SK-N-SH (cell line): ENCODE results near the gene VANGL2. TPM values are rescaled to one million over a fixed set of nuclear protein-coding genes. Genes with fewer than 3 reads are reported as not detected.

Experiments used
- CTCF ChIA-PET: fragments of 300-600, 350-600 bp; formaldehyde crosslinking; extraction: SDS; loops from one replicate; lab custom pipeline; 2021; lab: Yijun Ruan, JAX
- POLR2A ChIA-PET: fragments of 350-600 bp; sonication (Branson Sonifier 250); formaldehyde crosslinking; extraction: SDS; loops from one replicate; lab custom pipeline; 2020; ENCODE audit warnings: antibody characterized with exemption, inconsistent platforms; lab: Yijun Ruan, JAX
- DNase-seq: peaks from one replicate; pipeline ENCODE4 v3.0.0; 2012
- H2AFZ ChIP-seq: fragments of 200-600 bp; sonication (generic); 2 replicates; pipeline ENCODE4 v1.8.1; 2016; ENCODE audit warnings: antibody characterized with exemption, mild to moderate bottlenecking, low read depth
- H3F3A ChIP-seq: fragments of 200-600 bp; sonication (generic); replicated peaks from 2 replicates; pipeline ENCODE3; 2016; ENCODE audit warnings: antibody characterized with exemption, mild to moderate bottlenecking; ENCODE audit not compliant: insufficient read depth
- H3K27ac ChIP-seq, 2 experiments: fragments of 200-500 bp in 1 of 2; fragments of 200-600 bp in 1 of 2; sonication (Bioruptor generic) in 1 of 2; sonication (generic), shearing (Covaris generic) in 1 of 2; 2 replicates each; pipeline versions ENCODE4 v1.5.1 to v1.6.1; 2014 to 2016; ENCODE audit warnings: low read depth in 2 of 2, inconsistent platforms in 1 of 2, low read length in 1 of 2, mild to moderate bottlenecking in 1 of 2, mixed read lengths in 1 of 2
- H3K27me3 ChIP-seq: fragments of 200-600 bp; sonication (generic), shearing (Covaris generic); 2 replicates; pipeline ENCODE4 v1.6.1; 2016; ENCODE audit warnings: mixed run types; ENCODE audit not compliant: insufficient read depth
- H3K36me3 ChIP-seq, 2 experiments: fragments of 200-500 bp in 1 of 2; fragments of 200-600 bp in 1 of 2; sonication (Bioruptor generic) in 1 of 2; sonication (generic) in 1 of 2; replicated peaks in 1 of 2; 2 replicates each; pipeline versions ENCODE3 to v1.5.1; 2014 to 2016; ENCODE audit warnings: low read length in 1 of 2, mild to moderate bottlenecking in 1 of 2; ENCODE audit not compliant: insufficient read depth in 2 of 2, control insufficient read depth in 1 of 2
- H3K4me1 ChIP-seq, 2 experiments: fragments of 200-500 bp in 1 of 2; fragments of 200-600 bp in 1 of 2; sonication (Bioruptor generic) in 1 of 2; sonication (generic), shearing (Covaris generic) in 1 of 2; 2 replicates each; pipeline versions ENCODE4 v1.5.1 to v1.6.1; 2014 to 2016; ENCODE audit warnings: low read depth in 1 of 2, low read length in 1 of 2, mixed run types in 1 of 2; ENCODE audit not compliant: insufficient read depth in 2 of 2, control insufficient read depth in 1 of 2
- H3K4me2 ChIP-seq: fragments of 200-600 bp; sonication (generic), shearing (Covaris generic); 2 replicates; pipeline ENCODE4 v1.6.1; 2017; ENCODE audit warnings: mixed run types
- H3K4me3 ChIP-seq, 2 experiments: fragments of 200-500 bp in 1 of 2; fragments of 200-600 bp in 1 of 2; sonication (Bioruptor generic) in 1 of 2; sonication (generic), shearing (Covaris generic) in 1 of 2; 2 replicates each; pipeline versions ENCODE4 v1.5.1 to v1.8.1; 2014 to 2016; ENCODE audit warnings: low read depth in 2 of 2, inconsistent platforms in 1 of 2, low read length in 1 of 2, mild to moderate bottlenecking in 1 of 2, mixed read lengths in 1 of 2, moderate library complexity in 1 of 2
- H3K79me2 ChIP-seq: fragments of 200-600 bp; sonication (generic); 2 replicates; pipeline ENCODE4 v1.8.1; 2017; ENCODE audit warnings: mild to moderate bottlenecking; ENCODE audit not compliant: insufficient read depth
- H3K9ac ChIP-seq: fragments of 200-600 bp; sonication (generic); 2 replicates; pipeline ENCODE4 v1.6.1; 2017; ENCODE audit warnings: mixed run types
- H3K9me2 ChIP-seq: fragments of 200-600 bp; sonication (generic); 2 replicates; pipeline ENCODE4 v1.6.1; 2017; ENCODE audit warnings: mixed run types
- H3K9me3 ChIP-seq: fragments of 200-600 bp; sonication (generic); 2 replicates; pipeline ENCODE4 v1.6.1; 2017; ENCODE audit warnings: mixed run types, mild to moderate bottlenecking, moderate library complexity
- H4K20me1 ChIP-seq: fragments of 200-600 bp; sonication (generic); 2 replicates; pipeline ENCODE4 v1.6.1; 2017; ENCODE audit warnings: mild to moderate bottlenecking, mixed run types; ENCODE audit not compliant: insufficient read depth
- ELF1 ChIP-seq: IDR thresholded peaks from 2 replicates; pipeline ENCODE4 v1.4.0; 2012
- NRF1 ChIP-seq: IDR thresholded peaks from 2 replicates; pipeline ENCODE4 v1.6.1; 2012; ENCODE audit warnings: low read depth, mild to moderate bottlenecking, low read length
- RAD21 ChIP-seq: IDR thresholded peaks from 2 replicates; pipeline ENCODE4 v1.6.1; 2012; ENCODE audit warnings: mild to moderate bottlenecking, low read length
- RXRA ChIP-seq: IDR thresholded peaks from 2 replicates; pipeline ENCODE4 v1.4.0; 2012; ENCODE audit warnings: low read depth, mild to moderate bottlenecking, borderline replicate concordance
- SIN3A ChIP-seq: IDR thresholded peaks from 2 replicates; pipeline ENCODE4 v1.6.1; 2012; ENCODE audit warnings: low read depth, mild to moderate bottlenecking, low read length, moderate library complexity, borderline replicate concordance
- TCF12 ChIP-seq: IDR thresholded peaks from 2 replicates; pipeline ENCODE4 v1.4.0; 2012
- TEAD4 ChIP-seq: IDR thresholded peaks from 2 replicates; pipeline ENCODE4 v1.4.0; 2012; ENCODE audit warnings: mild to moderate bottlenecking, borderline replicate concordance; ENCODE audit not compliant: insufficient read depth
- YY1 ChIP-seq: IDR thresholded peaks from 2 replicates; pipeline ENCODE4 v1.4.0; 2012; ENCODE audit warnings: low read depth, mild to moderate bottlenecking
- WGBS: methylation state at CpG from one replicate; pipeline ENCODE4 v1.1.6; 2017; ENCODE audit warnings: low lambda C conversion rate; 5-methylcytosine and 5-hydroxymethylcytosine counted together
- polyA plus RNA-seq, 3 experiments: library from polyadenylated mRNA; depleted of rRNA; stranded (reverse); fragments of >200 nt; gene quantifications; 2 replicates each; pipeline ENCODE4 v1.2.3, GENCODE V29; 2012
- TF ChIP-seq, protein P1 (sequence below): IDR thresholded peaks from 2 replicates; pipeline ENCODE4 v1.4.0; 2012; ENCODE audit warnings: low read depth
- TF ChIP-seq, protein P2 (sequence below): IDR thresholded peaks from 2 replicates; pipeline ENCODE4 v1.6.1; 2012; ENCODE audit warnings: mild to moderate bottlenecking, low read depth, low read length, moderate library complexity
- TF ChIP-seq, protein P3 (sequence below): IDR thresholded peaks from 2 replicates; pipeline ENCODE4 v1.4.0; 2012; ENCODE audit warnings: low read depth, borderline replicate concordance
- TF ChIP-seq, protein P4 (sequence below): fragments of 150-350 bp; IDR thresholded peaks from 2 replicates; pipeline ENCODE4 v1.6.1; 2017; ENCODE audit warnings: antibody characterized with exemption, low read length, low read depth, borderline replicate concordance
- TF ChIP-seq, protein P5 (sequence below): IDR thresholded peaks from 2 replicates; pipeline ENCODE4 v1.4.0; 2012; ENCODE audit warnings: low read depth, borderline replicate concordance

The VANGL2 gene
- polyA plus RNA-seq, 1 of the 3 experiments (the other 2 are of a cell fraction): 13.4 TPM

DNA sequence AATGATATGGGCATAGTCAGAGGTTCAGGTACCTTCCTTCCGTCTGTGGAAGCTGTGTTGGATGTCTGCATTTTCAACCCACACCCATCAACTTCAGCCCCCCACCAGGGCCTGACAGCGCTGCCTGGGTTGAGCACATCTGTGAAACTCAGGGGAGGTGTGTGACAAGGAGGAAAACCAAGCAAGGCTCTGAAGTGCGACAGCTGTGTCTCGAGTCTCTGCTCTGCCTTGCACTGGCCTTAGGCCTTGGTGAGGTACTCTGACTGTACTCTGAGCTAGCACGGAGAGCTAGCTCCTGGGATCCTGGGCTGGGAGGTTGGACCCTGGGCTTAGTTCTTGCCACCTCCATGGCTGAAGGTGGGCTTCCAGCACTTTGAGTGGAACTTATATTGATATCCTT, 9.1 kb downstream of the VANGL2 start:
- Histone ChIP-seq H4K20me1 (no peaks in the 10 kb centered on the region), H3K79me2 (no peaks in the 10 kb centered on the region), H3K9me3 (no peaks in the 10 kb centered on the region), H3F3A (no peaks in the 10 kb centered on the region), H3K9me2 (no peaks in the 10 kb centered on the region), H3K9ac (no peak overlapping the region), H3K36me3 (no peaks in the 10 kb centered on the region), H3K4me3 (no peak overlapping the region), H3K27me3 (no peaks in the 10 kb centered on the region), H3K4me2 (no peak overlapping the region), H3K4me1 (peaks cover 0 to 30% of the 10 kb centered on the region in 2 experiments; a peak in 1 of 4 replicates), H2AFZ (no peak overlapping the region), H3K27ac (no peak overlapping the region)
- ChIA-PET CTCF (no interaction called here), POLR2A (no interaction called here)
- TF ChIP-seq, protein P1, sequence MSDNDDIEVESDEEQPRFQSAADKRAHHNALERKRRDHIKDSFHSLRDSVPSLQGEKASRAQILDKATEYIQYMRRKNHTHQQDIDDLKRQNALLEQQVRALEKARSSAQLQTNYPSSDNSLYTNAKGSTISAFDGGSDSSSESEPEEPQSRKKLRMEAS: no peak
- TF ChIP-seq, protein P2, sequence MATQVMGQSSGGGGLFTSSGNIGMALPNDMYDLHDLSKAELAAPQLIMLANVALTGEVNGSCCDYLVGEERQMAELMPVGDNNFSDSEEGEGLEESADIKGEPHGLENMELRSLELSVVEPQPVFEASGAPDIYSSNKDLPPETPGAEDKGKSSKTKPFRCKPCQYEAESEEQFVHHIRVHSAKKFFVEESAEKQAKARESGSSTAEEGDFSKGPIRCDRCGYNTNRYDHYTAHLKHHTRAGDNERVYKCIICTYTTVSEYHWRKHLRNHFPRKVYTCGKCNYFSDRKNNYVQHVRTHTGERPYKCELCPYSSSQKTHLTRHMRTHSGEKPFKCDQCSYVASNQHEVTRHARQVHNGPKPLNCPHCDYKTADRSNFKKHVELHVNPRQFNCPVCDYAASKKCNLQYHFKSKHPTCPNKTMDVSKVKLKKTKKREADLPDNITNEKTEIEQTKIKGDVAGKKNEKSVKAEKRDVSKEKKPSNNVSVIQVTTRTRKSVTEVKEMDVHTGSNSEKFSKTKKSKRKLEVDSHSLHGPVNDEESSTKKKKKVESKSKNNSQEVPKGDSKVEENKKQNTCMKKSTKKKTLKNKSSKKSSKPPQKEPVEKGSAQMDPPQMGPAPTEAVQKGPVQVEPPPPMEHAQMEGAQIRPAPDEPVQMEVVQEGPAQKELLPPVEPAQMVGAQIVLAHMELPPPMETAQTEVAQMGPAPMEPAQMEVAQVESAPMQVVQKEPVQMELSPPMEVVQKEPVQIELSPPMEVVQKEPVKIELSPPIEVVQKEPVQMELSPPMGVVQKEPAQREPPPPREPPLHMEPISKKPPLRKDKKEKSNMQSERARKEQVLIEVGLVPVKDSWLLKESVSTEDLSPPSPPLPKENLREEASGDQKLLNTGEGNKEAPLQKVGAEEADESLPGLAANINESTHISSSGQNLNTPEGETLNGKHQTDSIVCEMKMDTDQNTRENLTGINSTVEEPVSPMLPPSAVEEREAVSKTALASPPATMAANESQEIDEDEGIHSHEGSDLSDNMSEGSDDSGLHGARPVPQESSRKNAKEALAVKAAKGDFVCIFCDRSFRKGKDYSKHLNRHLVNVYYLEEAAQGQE: no peak
- TF ChIP-seq NRF1: no peak
- TF ChIP-seq, protein P3, sequence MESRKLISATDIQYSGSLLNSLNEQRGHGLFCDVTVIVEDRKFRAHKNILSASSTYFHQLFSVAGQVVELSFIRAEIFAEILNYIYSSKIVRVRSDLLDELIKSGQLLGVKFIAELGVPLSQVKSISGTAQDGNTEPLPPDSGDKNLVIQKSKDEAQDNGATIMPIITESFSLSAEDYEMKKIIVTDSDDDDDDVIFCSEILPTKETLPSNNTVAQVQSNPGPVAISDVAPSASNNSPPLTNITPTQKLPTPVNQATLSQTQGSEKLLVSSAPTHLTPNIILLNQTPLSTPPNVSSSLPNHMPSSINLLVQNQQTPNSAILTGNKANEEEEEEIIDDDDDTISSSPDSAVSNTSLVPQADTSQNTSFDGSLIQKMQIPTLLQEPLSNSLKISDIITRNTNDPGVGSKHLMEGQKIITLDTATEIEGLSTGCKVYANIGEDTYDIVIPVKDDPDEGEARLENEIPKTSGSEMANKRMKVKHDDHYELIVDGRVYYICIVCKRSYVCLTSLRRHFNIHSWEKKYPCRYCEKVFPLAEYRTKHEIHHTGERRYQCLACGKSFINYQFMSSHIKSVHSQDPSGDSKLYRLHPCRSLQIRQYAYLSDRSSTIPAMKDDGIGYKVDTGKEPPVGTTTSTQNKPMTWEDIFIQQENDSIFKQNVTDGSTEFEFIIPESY: no peak
- no peak for TF ChIP-seq ELF1
- no peak for TF ChIP-seq TEAD4
- WGBS: 82% methylated on average over 4 of the region's 5 CpGs
- no peak for DNase-seq

DNA sequence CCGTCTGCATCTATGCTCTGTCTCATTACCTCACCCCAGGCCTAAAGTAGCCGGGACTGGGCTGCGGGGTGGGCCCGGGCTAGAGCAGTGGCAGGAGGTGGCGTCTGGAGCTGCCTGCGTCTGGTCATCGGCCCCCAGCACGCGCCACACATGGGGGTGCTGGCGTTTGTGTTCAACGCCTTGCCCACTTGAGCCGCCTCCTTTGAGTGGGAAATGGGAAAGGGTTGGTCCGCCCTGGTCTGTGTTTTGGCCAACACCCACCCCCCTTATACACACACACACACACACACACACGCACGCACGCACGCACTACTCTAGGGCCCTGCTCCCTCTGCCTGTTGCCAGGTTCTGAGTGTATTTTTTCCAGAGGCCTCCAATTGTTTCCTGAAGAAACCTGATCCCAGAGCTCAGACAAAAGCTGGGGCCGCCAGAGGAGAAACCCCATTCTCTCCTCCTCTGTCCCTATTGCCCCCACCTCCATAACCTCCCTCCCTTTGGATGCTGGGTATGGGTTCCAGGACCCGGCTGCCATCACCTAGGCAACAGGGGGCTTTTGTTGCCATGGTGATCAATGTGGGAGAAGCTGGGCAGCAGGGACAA, 10.1 kb downstream of the VANGL2 start:
- Histone ChIP-seq H3K36me3 (no peaks in the 10 kb centered on the region), H3K9me3 (no peaks in the 10 kb centered on the region), H3F3A (no peaks in the 10 kb centered on the region), H3K4me3 (no peak overlapping the region), H3K4me2 (no peak overlapping the region), H3K9ac (no peak overlapping the region), H3K9me2 (no peaks in the 10 kb centered on the region), H3K4me1 (peaks cover 0 to 26% of the 10 kb centered on the region in 2 experiments; a peak in 1 of 4 replicates), H3K27me3 (no peaks in the 10 kb centered on the region), H2AFZ (no peak overlapping the region), H4K20me1 (no peaks in the 10 kb centered on the region), H3K79me2 (no peaks in the 10 kb centered on the region), H3K27ac (no peak overlapping the region)
- CTCF ChIA-PET: interaction anchor here (1.1 to 1.3 kb wide), 2 partner anchors 10 to 265 kb away, joined by 3 read pairs; partner anchors contain the start of gene VANGL2
- whole genome bisulfite sequencing: 88% methylated on average over 16 of the region's 19 CpGs
- DNase-seq: peak; percentile 53
- POLR2A ChIA-PET: no interaction called here
- TF ChIP-seq RAD21 (no peak), SIN3A (no peak), RXRA (no peak), TCF12 (no peak), YY1 (no peak), NRF1 (no peak)
- TF ChIP-seq, protein P3: no peak
- TF ChIP-seq, protein P4, sequence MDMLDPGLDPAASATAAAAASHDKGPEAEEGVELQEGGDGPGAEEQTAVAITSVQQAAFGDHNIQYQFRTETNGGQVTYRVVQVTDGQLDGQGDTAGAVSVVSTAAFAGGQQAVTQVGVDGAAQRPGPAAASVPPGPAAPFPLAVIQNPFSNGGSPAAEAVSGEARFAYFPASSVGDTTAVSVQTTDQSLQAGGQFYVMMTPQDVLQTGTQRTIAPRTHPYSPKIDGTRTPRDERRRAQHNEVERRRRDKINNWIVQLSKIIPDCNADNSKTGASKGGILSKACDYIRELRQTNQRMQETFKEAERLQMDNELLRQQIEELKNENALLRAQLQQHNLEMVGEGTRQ: no peak
- TF ChIP-seq, protein P5, sequence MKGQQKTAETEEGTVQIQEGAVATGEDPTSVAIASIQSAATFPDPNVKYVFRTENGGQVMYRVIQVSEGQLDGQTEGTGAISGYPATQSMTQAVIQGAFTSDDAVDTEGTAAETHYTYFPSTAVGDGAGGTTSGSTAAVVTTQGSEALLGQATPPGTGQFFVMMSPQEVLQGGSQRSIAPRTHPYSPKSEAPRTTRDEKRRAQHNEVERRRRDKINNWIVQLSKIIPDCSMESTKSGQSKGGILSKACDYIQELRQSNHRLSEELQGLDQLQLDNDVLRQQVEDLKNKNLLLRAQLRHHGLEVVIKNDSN: no peak
